Smooth muscle cell (in vitro differentiated cells): ENCODE data around the gene ELK4. TPM values are rescaled to one million over a fixed set of nuclear protein-coding genes. Genes with fewer than 3 reads are reported as not detected.

Experiments used
- DNase-seq: peaks from one replicate; lab custom pipeline; 2025; ENCODE audit not compliant: unreplicated experiment; lab: John Stamatoyannopoulos, UW
- H2AFZ ChIP-seq: fragments of 200-600 bp; sonication (generic); 2 replicates; pipeline ENCODE4 v1.6.0; 2016; ENCODE audit warnings: antibody characterized with exemption, low read depth, mild to moderate bottlenecking
- H3F3A ChIP-seq: fragments of 200-600 bp; sonication (generic); 2 replicates; pipeline ENCODE4 v1.6.0; 2017; ENCODE audit warnings: antibody characterized with exemption, low read depth
- H3K27ac ChIP-seq: fragments of 200-600 bp; sonication (generic); 2 replicates; pipeline ENCODE4 v1.5.1; 2016; ENCODE audit warnings: low read depth, mild to moderate bottlenecking
- H3K27me3 ChIP-seq: fragments of 200-600 bp; sonication (generic); 2 replicates; pipeline ENCODE4 v1.6.1; 2016; ENCODE audit warnings: low read depth, mild to moderate bottlenecking
- H3K36me3 ChIP-seq: fragments of 200-600 bp; sonication (generic); 2 replicates; pipeline ENCODE4 v1.5.1; 2016; ENCODE audit warnings: low read depth
- H3K4me1 ChIP-seq: fragments of 200-600 bp; sonication (generic); 2 replicates; pipeline ENCODE4 v1.5.1; 2016; ENCODE audit warnings: low read depth
- H3K4me2 ChIP-seq: fragments of 200-600 bp; sonication (generic); 2 replicates; pipeline ENCODE4 v1.6.0; 2016; ENCODE audit warnings: mild to moderate bottlenecking
- H3K4me3 ChIP-seq: fragments of 200-600 bp; sonication (generic); 2 replicates; pipeline ENCODE4 v1.5.1; 2016; ENCODE audit warnings: mild to moderate bottlenecking
- H3K79me2 ChIP-seq: fragments of 200-600 bp; sonication (generic); 2 replicates; pipeline ENCODE4 v1.6.0; 2016; ENCODE audit warnings: low read depth, mild to moderate bottlenecking
- H3K9ac ChIP-seq: fragments of 200-600 bp; sonication (generic); 2 replicates; pipeline ENCODE4 v1.6.0; 2016; ENCODE audit warnings: low read depth
- H3K9me3 ChIP-seq: fragments of 200-600 bp; sonication (generic); replicated peaks from 2 replicates; pipeline ENCODE4 v1.5.1; 2016; ENCODE audit warnings: low read depth
- H4K20me1 ChIP-seq: fragments of 200-600 bp; sonication (generic); 2 replicates; pipeline ENCODE4 v1.6.0; 2016; ENCODE audit warnings: low read depth
- CTCF ChIP-seq: fragments of 200-600 bp; sonication (generic); IDR thresholded peaks from 2 replicates; pipeline ENCODE4 v1.5.1; 2017; ENCODE audit warnings: borderline replicate concordance, mild to moderate bottlenecking, antibody characterized with exemption; ENCODE audit not compliant: insufficient read depth, poor library complexity, severe bottlenecking
- WGBS: methylation state at CpG from one replicate; pipeline ENCODE4 v1.1.7; 2016; ENCODE audit warnings: low lambda C conversion rate; 5-methylcytosine and 5-hydroxymethylcytosine counted together
- polyA plus RNA-seq: library from polyadenylated mRNA; unstranded; fragments of >200 nt; fragmentation: Nextera tagmentation; extraction: Ambion mirVana; gene quantifications from 2 replicates; pipeline ENCODE4 v1.2.1, GENCODE V29; 2016
- total RNA-seq: library from RNA; depleted of rRNA; stranded (reverse); fragments of >200 nt; gene quantifications from 2 replicates; pipeline ENCODE4 v1.2.3, GENCODE V29; 2014

The ELK4 gene
- total and polyA plus RNA-seq, 2 experiments from 2014 or later: 3.7 to 15.5 TPM

- Histone ChIP-seq H3K4me2 (peak overlapping the region; percentile 96), H3K27ac (peak overlapping the region; percentile 96)
- TF ChIP-seq CTCF: no peak
Measured at GRCh38 chr1:205632669-205633169, 908 bp upstream of the ELK4 start.

DNA sequence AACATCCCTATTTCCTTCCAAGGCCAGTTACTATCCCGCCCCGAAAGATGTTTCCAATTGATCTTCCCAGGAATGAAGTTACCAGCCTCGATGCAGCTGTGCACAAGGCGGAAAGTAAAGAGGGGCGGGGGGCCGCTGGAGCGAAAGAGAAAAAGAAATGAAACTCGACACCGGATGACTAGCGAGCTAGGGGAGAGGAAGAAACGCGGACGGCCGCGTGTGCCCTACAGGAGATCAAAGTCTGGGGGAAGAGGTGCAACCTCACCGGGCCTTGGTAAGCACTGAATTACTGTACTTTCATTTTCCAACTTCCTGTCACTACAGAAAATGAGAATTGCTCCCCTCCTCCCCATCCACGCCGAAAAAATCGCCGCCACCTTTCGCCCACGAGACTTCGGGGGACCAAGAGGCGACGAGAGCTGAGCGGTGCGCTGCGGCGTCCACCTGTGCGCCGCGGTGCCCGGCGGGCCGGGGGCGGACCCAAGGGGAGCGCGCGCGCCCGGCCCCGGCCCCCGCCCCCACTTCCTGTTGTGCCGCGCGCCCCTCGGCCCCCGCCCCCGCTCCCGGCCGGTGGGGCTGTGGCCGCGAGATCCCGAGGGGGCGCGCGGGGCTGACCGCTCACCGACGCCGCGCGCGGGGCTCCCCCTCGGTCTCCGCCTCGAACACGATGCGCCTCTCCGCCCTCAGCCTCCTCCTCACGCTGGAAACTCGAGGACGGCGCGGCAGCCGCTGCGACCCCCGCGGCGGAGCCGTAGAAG lies 622 bp downstream of the ELK4 start:
- no peak for TF ChIP-seq CTCF
- Histone ChIP-seq H4K20me1 (peaks cover 26% of the 10 kb centered on the region), H3K27ac (peak overlapping the region; percentile 93), H3F3A (no peaks in the 10 kb centered on the region), H3K4me2 (peak overlapping the region; percentile 89), H2AFZ (peak overlapping the region; percentile 21), H3K9ac (peak overlapping the region; percentile 96), H3K9me3 (no peaks in the 10 kb centered on the region), H3K4me1 (peaks cover 12% of the 10 kb centered on the region), H3K27me3 (no peaks in the 10 kb centered on the region), H3K79me2 (peaks cover 47% of the 10 kb centered on the region), H3K4me3 (peak overlapping the region; percentile 77), H3K36me3 (no peaks in the 10 kb centered on the region)
- peak; percentile 51 for DNase-seq
- 1% methylated on average over 47 of the region's 81 CpGs for WGBS

More at GRCh38 chr1:205632669-205633169, 908 bp upstream of the ELK4 start:
- Histone ChIP-seq H3K79me2 (peaks cover 32% of the 10 kb centered on the region), H4K20me1 (peaks cover 11% of the 10 kb centered on the region), H3K9me3 (no peaks in the 10 kb centered on the region), H3K27me3 (no peaks in the 10 kb centered on the region), H3K9ac (peak overlapping the region; percentile 93), H3K4me1 (peaks cover 12% of the 10 kb centered on the region), H3K4me3 (peak overlapping the region; percentile 77), H3F3A (no peaks in the 10 kb centered on the region), H3K36me3 (no peaks in the 10 kb centered on the region), H2AFZ (peak overlapping the region; percentile 91)
- no peak for DNase-seq
- WGBS: 80% methylated on average over 3 of the region's 3 CpGs

GRCh38 chr1:205630651-205631009 lies 1.2 kb downstream of the ELK4 start:
- Histone ChIP-seq H3K27ac (peak overlapping the region; percentile 93), H3K9ac (peak overlapping the region; percentile 96), H3K36me3 (no peaks in the 10 kb centered on the region), H2AFZ (no peak overlapping the region), H3K4me2 (peak overlapping the region; percentile 89), H3K27me3 (no peaks in the 10 kb centered on the region), H3K79me2 (peaks cover 53% of the 10 kb centered on the region), H3K4me3 (peak overlapping the region; percentile 77), H4K20me1 (peaks cover 32% of the 10 kb centered on the region), H3K9me3 (no peaks in the 10 kb centered on the region), H3K4me1 (peaks cover 12% of the 10 kb centered on the region), H3F3A (no peaks in the 10 kb centered on the region)
- 23% methylated on average over 3 of the region's 3 CpGs for WGBS
- TF ChIP-seq CTCF: no peak
- no peak for DNase-seq
